GM18873 (cell line): ENCODE results near the gene HVCN1.
"Not testable (repeated sequence)": the region's sequence is repeated elsewhere in the genome, so short reads cannot be mapped to it uniquely, and the experiment has no call there.

Source experiments
- ATAC-seq: cut with Tn5 transposase; IDR thresholded peaks from one replicate; pipeline ENCODE4 v1.9.1; 2021; ENCODE audit warnings: mild to moderate bottlenecking, moderate library complexity, moderate number of reproducible peaks; ENCODE audit not compliant: unreplicated experiment, low FRiP score

The HVCN1 gene

GRCh38 chr12:110622582-110622981 is 66.3 kb downstream of the HVCN1 start:
- ATAC-seq: no peak

DNA sequence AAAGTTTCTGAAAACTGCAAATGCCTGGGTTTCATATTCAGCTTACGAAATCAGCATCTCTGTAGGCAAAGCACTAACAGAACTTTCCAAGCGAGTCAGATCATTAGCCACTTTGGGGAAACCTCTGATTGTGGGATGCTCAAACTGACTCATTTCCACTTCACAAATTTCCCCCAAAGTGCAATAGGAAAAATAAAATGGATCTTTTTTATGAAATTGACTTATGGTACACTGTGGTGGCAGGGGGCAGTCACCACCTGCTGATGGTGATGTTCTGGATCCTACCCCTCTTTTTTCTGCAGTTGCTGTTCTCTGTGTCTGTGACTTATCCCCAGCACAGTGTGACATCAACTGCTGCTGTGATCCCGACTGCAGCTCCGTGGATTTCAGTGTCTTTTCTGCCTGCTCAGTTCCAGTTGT is 69.4 kb downstream of the HVCN1 start:
- no peak for ATAC-seq

DNA sequence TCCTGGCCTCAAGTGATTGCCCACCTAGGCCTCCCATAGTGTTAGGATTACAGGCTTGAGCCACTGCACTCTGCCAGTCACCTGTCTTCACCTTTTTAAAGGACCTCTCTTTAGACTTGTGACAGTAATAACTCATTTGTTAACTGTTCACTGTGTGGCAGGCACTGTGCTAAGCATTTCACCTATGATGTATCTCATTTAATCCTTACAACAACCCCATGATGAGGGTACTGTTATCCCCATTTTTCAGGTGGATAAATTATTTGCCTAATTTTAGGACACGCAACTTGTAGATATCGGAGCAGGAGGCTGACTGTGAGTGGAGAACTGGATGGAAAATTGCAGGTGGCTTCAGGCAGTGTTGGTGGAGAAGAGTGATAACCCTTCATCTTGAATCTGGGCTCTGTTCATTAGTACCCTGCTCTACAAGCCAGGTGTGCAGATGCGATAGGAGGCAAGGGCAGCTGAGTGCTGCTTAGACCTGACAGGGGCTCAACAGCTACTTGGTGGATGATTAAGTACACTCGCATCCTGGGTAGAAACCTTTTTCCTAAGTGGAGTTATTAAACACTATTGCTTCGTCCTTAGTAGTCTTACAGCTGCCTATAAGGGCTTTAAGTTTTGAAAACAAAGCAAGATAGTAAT is 72.3 kb downstream of the HVCN1 start:
- ATAC-seq: no peak

GRCh38 chr12:110615171-110615570 is 73.7 kb downstream of the HVCN1 start:
- no peak for ATAC-seq

- ATAC-seq: peak; percentile 89
Measured at GRCh38 chr12:110613771-110614684, 74.9 kb downstream of the HVCN1 start, which contains the start of gene TCTN1. TSS of gene TCTN1 (plus strand) at chr12:110614129. CDS start at chr12:110614183, 54 bp downstream.

DNA sequence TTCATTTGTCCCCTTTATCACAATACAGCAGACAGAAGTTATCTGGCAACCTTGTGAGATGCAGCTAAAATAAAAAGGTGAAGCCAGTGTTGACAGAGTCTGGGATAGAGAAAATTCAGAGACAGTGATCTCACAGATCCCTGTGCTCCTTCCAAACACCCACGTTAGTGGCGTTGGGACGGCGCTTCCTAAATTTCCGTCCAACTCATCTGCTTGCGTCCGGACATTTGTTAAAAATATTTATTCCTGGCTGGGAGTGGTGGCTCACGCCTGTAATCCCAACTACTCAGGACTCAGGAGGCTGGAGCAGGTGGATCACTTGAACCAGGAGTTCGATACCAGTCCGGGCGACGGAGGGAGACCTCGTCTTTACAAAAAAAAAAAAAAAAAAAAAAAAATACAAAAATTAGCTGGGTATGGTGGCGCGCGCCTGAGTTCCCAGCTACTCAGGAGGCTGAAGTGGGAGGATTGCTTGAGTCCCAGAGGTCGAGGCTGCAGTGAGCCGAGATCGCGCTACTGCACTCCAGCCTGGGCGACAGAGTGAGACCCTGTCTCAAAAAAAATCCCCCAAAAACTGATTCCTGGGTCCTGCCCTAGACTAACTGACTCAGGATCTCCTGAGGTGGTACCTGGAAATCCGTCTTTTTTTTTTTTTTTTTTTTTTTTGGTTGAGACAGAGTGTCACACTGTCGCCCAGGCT is 75.7 kb downstream of the HVCN1 start:
- ATAC-seq: no peak

GRCh38 chr12:110606253-110606611 is 82.7 kb downstream of the HVCN1 start:
- no peak for ATAC-seq

GRCh38 chr12:110602085-110602814 is 86.7 kb downstream of the HVCN1 start:
- ATAC-seq: not testable (repeated sequence)

DNA sequence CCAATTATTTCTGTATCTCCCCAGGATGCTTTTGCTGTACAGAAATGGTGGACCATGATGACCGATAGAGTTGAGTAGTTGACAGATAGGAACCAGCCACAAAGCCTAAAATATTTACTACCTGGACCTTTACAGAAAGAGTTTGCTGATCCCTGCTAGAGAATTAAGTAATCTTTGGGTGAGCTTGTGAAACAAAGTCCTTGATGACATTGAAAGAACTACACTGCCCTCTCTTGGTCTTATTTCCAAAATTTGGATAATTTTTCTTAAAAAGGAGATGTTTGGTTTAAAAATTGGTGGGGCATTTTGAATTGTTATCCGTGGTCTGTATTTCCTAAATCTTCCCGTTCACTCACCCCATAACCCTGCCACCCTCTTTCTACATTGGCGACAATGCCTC is 88.7 kb downstream of the HVCN1 start:
- ATAC-seq: no peak

GRCh38 chr12:110599334-110599733 is 89.6 kb downstream of the HVCN1 start:
- ATAC-seq: no peak
